Measurements from ENCODE around the gene TM6SF1. TPM values are rescaled to one million over a fixed set of nuclear protein-coding genes. Genes with fewer than 3 reads are reported as not detected.

TM6SF1 gene
- total RNA-seq, 2 donors from 2014 or later: 1.2 to 1.9 TPM

DNA sequence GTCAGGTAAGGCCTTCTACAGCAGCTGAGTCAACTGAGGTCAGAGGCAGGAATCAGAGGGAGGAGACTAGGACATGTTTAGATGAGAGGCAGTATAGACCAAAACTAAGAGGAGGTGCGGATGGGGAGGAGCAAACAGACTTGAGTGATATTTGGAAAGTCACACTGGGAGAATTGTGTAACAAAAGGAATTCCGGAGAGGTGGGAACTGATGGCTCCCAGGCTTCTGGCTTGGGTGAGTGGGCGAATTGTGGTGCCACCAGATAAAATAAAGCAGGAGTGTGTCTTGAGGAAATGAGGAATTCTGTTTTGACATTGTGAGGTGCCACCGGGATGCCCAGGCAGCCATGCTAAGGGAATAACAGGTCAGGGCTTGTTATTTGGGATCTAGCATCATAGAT lies 3.3 kb upstream of the TM6SF1 start:
- Histone ChIP-seq H3K27me3 (ENCODE audit: control insufficient read depth, insufficient read depth, low read length, poor library complexity, severe bottlenecking) (peaks cover 22% of the 10 kb centered on the region), H3K27ac (ENCODE audit: low read depth, low read length) (no peak overlapping the region), H3K4me1 (ENCODE audit: control insufficient read depth, insufficient read depth, low read length) (no peaks in the 10 kb centered on the region), H3K4me3 (ENCODE audit: low read length) (no peak overlapping the region), H3K36me3 (ENCODE audit: control insufficient read depth, insufficient read depth, low read length) (no peaks in the 10 kb centered on the region), H3K9ac (ENCODE audit: extremely low read depth, low read length, poor library complexity, severe bottlenecking) (no peak overlapping the region), H3K9me3 (ENCODE audit: control insufficient read depth, low read length) (no peaks in the 10 kb centered on the region)
- no peaks in the 10 kb centered on the region for H3K36me3 Mint-ChIP-seq (ENCODE audit: low read depth)
- H3K4me1 Mint-ChIP-seq: peaks cover 7% of the 10 kb centered on the region
- peaks cover 53% of the 10 kb centered on the region for H3K27me3 Mint-ChIP-seq (ENCODE audit: insufficient read depth)
- TF ChIP-seq CTCF (conservative IDR thresholded peaks at IDR 0.05): no peak
- no peak overlapping the region for H3K4me3 Mint-ChIP-seq
- H3K9me3 Mint-ChIP-seq: no peaks in the 10 kb centered on the region
- WGBS, 2 experiments (ENCODE audit: insufficient coverage in 1 of 2, insufficient read length in 1 of 2): 88 to 94% methylated on average over 4 of the region's 4 CpGs
- no peak overlapping the region for H3K27ac Mint-ChIP-seq
- DNase-seq: no peak

- Histone ChIP-seq H3K27ac (ENCODE audit: low read depth, low read length) (no peak overlapping the region), H3K27me3 (ENCODE audit: control insufficient read depth, insufficient read depth, low read length, poor library complexity, severe bottlenecking) (peaks cover 28% of the 10 kb centered on the region), H3K9me3 (ENCODE audit: control insufficient read depth, low read length) (no peaks in the 10 kb centered on the region), H3K4me1 (ENCODE audit: control insufficient read depth, insufficient read depth, low read length) (no peaks in the 10 kb centered on the region), H3K4me3 (ENCODE audit: low read length) (no peak overlapping the region), H3K36me3 (ENCODE audit: control insufficient read depth, insufficient read depth, low read length) (no peaks in the 10 kb centered on the region), H3K9ac (ENCODE audit: extremely low read depth, low read length, poor library complexity, severe bottlenecking) (no peak overlapping the region)
- Mint-ChIP-seq H3K9me3 (no peaks in the 10 kb centered on the region), H3K27me3 (ENCODE audit: insufficient read depth) (peaks cover 57% of the 10 kb centered on the region), H3K4me3 (no peak overlapping the region), H3K27ac (no peak overlapping the region), H3K36me3 (ENCODE audit: low read depth) (no peaks in the 10 kb centered on the region), H3K4me1 (peaks cover 7% of the 10 kb centered on the region)
- TF ChIP-seq CTCF (conservative IDR thresholded peaks at IDR 0.05): no peak
- DNase-seq: no peak
- 91 to 95% methylated on average over 1 of the region's 1 CpG for WGBS, 2 experiments (ENCODE audit: insufficient coverage in 1 of 2, insufficient read length in 1 of 2)
Observed at GRCh38 chr15:83105440-83105839, 2.0 kb upstream of the TM6SF1 start.

DNA sequence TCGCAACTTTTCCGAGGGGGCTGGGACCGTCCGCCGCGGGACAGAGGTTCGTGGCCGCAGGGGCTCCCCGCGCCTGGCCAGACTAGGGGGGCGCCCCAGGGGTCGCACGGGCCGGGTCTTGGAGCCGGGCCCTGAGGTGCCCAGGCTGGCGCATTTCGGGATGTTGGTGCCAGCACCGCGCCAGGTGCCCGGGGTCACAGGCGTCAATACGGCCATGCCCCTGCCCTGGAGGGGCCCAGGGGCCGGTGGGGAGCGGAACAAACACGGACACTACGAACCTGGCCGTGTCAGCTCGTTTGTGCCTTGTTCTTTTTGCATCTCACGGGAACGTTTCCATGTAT lies 366 bp downstream of the TM6SF1 start:
- Histone ChIP-seq H3K4me3 (ENCODE audit: low read length) (peak overlapping the region; percentile 75), H3K9ac (ENCODE audit: extremely low read depth, low read length, poor library complexity, severe bottlenecking) (no peak overlapping the region), H3K36me3 (ENCODE audit: control insufficient read depth, insufficient read depth, low read length) (no peaks in the 10 kb centered on the region), H3K27ac (ENCODE audit: low read depth, low read length) (no peak overlapping the region), H3K9me3 (ENCODE audit: control insufficient read depth, low read length) (no peaks in the 10 kb centered on the region), H3K4me1 (ENCODE audit: control insufficient read depth, insufficient read depth, low read length) (no peaks in the 10 kb centered on the region), H3K27me3 (ENCODE audit: control insufficient read depth, insufficient read depth, low read length, poor library complexity, severe bottlenecking) (peaks cover 28% of the 10 kb centered on the region)
- Mint-ChIP-seq H3K27me3 (ENCODE audit: insufficient read depth) (peaks cover 52% of the 10 kb centered on the region), H3K4me3 (peak overlapping the region; percentile 54), H3K36me3 (ENCODE audit: low read depth) (no peaks in the 10 kb centered on the region), H3K27ac (no peak overlapping the region), H3K4me1 (peaks cover 7% of the 10 kb centered on the region), H3K9me3 (no peaks in the 10 kb centered on the region)
- no peak for DNase-seq
- 38 to 61% methylated on average over 9 to 30 of the region's 30 CpGs for WGBS, 2 experiments (ENCODE audit: insufficient coverage in 1 of 2, insufficient read length in 1 of 2)
- TF ChIP-seq CTCF (conservative IDR thresholded peaks at IDR 0.05): no peak
